WI38 (cell line): ENCODE data around the gene NAGA.

Source experiments
- H3K4me3 ChIP-seq: 2 replicates; pipeline ENCODE4 v1.5.1; 2011; ENCODE audit warnings: low read depth, mild to moderate bottlenecking, control low read depth, low read length
- TF ChIP-seq, protein P1 (sequence below): IDR thresholded peaks from 2 replicates; pipeline ENCODE4 v1.5.1; 2012; ENCODE audit warnings: low read depth, mild to moderate bottlenecking, control low read depth, low read length

NAGA gene

DNA sequence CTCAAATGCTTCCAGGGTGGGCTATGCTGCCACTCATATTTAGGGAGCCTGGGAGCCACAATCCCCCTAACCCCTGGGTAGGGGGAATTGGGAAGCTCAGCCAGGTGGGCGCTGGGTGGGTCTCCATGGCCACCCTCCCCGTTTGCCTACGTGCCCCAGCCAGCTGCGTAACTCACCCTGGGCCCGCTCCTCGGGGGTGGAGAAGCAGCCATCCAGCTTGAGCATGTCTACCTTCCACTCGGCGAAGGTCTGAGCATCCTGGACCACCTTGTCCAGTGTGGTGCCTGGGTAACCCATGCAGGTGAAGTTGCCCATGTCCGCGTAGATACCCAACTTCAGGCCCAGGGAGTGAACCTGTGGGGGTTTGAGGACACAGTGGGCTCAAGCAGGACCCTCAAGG, 3.7 kb downstream of the NAGA start:
- no peak overlapping the region for H3K4me3 ChIP-seq
- TF ChIP-seq, protein P1, sequence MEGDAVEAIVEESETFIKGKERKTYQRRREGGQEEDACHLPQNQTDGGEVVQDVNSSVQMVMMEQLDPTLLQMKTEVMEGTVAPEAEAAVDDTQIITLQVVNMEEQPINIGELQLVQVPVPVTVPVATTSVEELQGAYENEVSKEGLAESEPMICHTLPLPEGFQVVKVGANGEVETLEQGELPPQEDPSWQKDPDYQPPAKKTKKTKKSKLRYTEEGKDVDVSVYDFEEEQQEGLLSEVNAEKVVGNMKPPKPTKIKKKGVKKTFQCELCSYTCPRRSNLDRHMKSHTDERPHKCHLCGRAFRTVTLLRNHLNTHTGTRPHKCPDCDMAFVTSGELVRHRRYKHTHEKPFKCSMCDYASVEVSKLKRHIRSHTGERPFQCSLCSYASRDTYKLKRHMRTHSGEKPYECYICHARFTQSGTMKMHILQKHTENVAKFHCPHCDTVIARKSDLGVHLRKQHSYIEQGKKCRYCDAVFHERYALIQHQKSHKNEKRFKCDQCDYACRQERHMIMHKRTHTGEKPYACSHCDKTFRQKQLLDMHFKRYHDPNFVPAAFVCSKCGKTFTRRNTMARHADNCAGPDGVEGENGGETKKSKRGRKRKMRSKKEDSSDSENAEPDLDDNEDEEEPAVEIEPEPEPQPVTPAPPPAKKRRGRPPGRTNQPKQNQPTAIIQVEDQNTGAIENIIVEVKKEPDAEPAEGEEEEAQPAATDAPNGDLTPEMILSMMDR, result no peak

DNA sequence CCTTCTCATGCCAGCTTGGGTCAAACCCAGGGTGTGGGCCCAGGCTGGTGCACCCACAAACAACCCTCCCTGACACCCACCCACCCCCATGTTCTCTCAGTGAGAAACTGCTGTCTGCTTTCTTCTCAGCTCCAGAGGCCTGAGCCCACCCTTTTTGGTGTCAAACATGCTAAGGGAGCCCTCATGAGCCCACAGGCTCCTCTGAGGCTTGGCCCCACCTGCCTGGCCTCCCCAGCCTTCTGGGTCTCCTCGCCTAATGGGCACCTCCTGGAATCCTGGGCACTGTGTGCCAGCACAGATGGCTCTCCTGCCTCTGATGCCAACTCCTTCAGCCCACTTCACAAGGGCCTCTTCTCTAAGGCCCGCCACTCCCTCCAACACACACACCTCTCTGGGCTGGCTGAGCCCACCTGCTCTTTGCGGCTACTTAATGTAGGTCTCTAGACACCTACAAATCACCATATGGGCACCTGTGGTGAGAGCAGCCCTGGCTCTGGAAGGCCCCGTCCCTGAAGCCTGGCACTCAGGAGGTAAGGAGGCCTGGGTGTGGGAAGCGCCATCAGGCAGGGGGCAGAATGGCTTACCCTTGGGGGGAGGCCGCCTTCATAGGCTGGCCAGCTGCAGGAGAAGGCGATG, 4.4 kb downstream of the NAGA start:
- TF ChIP-seq, protein P1, result no peak
- no peak overlapping the region for H3K4me3 ChIP-seq

DNA sequence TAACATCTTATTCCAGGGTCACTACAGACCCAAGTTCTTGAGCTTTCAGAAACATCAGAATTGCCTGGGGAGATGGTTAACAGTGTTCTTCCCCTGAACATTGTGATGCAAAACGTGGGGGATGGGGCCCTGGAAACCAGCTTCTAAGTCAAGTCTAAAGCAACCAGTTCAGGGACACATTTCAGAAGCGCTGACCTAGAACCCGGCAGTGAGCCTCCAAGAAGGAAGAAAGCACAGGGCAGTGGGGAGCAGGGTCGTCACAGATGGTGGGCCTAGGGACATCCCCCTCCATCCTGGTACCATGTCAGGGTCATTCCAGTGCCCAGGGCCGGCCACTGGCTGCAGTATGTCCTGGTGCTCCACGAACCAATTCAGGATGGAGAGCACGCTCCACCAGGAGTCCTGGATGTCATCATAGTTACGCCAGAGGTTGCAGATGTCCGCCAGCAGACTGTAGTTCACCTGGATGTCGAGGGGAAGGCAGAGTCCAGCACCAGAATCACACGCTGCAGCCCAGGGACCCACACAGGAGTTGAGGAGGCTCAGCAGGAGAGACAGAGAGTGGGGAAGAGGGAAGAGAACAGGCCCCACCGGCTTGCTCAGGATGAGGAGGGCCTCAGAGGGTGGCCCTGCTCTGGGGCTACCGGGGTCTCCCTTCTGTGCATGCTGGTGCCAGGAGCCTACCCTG, 5.0 kb downstream of the NAGA start:
- TF ChIP-seq, protein P1, result no peak

DNA sequence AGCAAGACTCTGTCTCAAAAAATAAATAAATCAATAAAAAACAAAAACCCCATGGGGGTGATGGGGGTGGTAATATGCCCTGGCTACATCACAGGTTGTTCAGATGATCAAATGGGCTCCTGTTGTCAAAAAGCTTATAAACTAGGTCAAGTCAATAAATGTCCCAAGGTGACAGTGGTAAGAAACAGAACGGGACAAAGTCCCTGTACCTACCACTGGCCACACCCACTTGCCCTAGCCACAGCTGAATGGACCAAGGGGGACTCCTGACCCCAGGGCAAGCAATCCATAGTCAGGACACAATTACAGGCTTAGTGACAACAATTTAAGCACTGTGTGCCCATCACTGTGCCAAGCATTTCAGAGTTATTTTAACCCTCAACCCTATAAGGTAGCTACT, 6.0 kb downstream of the NAGA start:
- TF ChIP-seq, protein P1, result no peak

More for the DNA sequence above, 5.0 kb downstream of the NAGA start:
- H3K4me3 ChIP-seq, result no peak overlapping the region

DNA sequence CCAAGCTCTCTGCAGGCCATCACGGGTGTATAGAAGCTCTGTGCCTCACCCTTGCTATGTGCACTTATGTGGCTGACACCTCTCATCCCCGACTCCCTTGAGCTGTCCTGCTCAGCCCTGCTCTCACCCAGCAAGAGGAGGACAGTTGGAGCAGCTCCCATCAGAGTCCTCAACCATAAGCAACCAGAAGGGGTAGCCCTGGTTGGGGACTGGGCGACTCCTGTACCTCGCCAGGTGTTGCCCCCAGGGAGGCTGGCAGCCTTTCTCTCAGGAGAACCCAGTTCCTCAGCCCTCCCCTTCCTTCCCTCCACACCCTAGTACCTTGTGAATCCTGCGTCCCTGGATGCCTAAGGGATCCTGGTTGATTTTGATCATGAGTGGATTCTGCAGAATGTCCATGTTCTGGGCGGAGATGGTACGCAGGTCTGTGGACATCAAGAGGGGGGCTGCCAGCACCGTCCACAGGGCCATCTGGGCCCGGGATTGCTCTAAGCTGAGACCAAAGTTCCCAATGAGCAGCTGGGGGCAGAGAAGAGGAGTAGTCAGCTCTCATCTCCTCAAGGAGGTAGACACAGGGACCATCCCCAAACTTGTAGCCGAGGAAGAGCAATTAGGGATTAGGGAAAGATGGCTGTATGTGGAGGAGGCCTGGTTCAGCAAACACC, 8.0 kb downstream of the NAGA start:
- TF ChIP-seq, protein P1, result no peak
- H3K4me3 ChIP-seq, result no peak overlapping the region

More for the DNA sequence above, 6.0 kb downstream of the NAGA start:
- H3K4me3 ChIP-seq, result no peak overlapping the region

DNA sequence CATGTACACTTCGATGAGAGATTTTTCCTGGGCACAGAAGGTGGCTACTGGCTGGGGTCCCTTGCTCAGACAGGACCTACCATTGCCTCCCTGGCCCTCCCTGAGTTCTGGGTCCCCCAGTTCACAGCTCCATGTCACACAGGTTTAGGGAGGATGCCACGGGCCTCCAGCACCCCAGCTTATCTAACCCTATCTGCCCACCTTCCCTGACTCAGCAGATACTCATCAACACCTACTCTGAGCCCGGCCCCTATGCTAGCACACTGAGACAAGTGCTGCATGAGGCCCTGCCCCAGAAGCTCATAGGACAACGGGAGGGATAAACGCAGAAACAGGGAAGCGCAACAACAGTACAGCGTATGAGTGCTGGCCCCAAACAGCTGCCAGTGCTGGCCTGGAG, 9.6 kb downstream of the NAGA start:
- H3K4me3 ChIP-seq, result no peak overlapping the region
- TF ChIP-seq, protein P1, result no peak

DNA sequence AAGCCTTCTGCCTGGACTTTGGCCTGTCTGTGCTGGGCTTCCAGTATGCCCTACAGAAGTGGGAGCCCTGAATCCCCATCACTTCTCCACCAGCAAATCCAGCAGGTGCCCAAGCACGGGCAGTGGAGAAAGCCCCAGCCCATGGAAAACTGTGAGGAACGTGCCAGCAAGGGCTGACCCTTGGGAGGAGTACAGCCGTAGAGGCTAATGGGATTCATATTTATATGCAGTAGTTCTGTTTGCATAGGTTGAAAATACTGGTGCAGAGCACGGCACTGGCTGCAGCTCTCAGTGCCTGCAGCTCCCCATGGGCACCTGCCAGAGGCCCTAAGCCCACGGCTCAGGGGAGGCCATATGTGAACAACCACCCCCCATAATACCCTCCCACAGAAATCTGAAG, 10.1 kb downstream of the NAGA start:
- TF ChIP-seq, protein P1, result no peak

More for the DNA sequence above, 10.1 kb downstream of the NAGA start:
- no peak overlapping the region for H3K4me3 ChIP-seq
